ENCODE data around the gene ZBTB44.

The ZBTB44 gene

GRCh38 chr11:130216591-130217132 is 98.1 kb downstream of the ZBTB44 start:
- no peaks in the 10 kb centered on the region for H3K9me3 ChIP-seq (ENCODE audit: low read length)
- H3F3A ChIP-seq (ENCODE audit: insufficient read depth, low read length), result no peaks in the 10 kb centered on the region
- H3K4me1 ChIP-seq (ENCODE audit: insufficient read depth, low read length, severe bottlenecking), result peaks cover 6% of the 10 kb centered on the region
- no peaks in the 10 kb centered on the region for H3K79me2 ChIP-seq (ENCODE audit: insufficient read depth, low read length)
- H3K27ac ChIP-seq (ENCODE audit: low read depth, low read length, poor library complexity, severe bottlenecking), result no peak overlapping the region
- no peak for TF ChIP-seq CTCF (IDR thresholded peaks at IDR 0.05; ENCODE audit: low read length)
- no peak for TF ChIP-seq EZH2 (IDR thresholded peaks at IDR 0.05; ENCODE audit: borderline replicate concordance, low read length)
- no peak overlapping the region for H3K4me3 ChIP-seq (ENCODE audit: low read depth, low read length, poor library complexity, severe bottlenecking)
- H3K9me2 ChIP-seq (ENCODE audit: low read depth, low read length), result no peaks in the 10 kb centered on the region
- no peaks in the 10 kb centered on the region for H4K20me1 ChIP-seq (ENCODE audit: insufficient read depth, low read length)
- H2AFZ ChIP-seq (ENCODE audit: low read length), result no peak overlapping the region
- H3K36me3 ChIP-seq (ENCODE audit: insufficient read depth, low read length), result peaks cover 24% of the 10 kb centered on the region
- no peaks in the 10 kb centered on the region for H3K27me3 ChIP-seq (ENCODE audit: insufficient read depth, low read length)
- no peak overlapping the region for H3K9ac ChIP-seq (ENCODE audit: low read length)
- H3K4me2 ChIP-seq (ENCODE audit: low read length), result no peak overlapping the region

GRCh38 chr11:130216221-130216550 is 98.5 kb downstream of the ZBTB44 start:
- H3K27ac ChIP-seq (ENCODE audit: low read depth, low read length, poor library complexity, severe bottlenecking), result no peak overlapping the region

GRCh38 chr11:130215531-130216220 is 99.0 kb downstream of the ZBTB44 start:
- Histone ChIP-seq H2AFZ (ENCODE audit: low read length) (no peak overlapping the region), H3F3A (ENCODE audit: insufficient read depth, low read length) (no peaks in the 10 kb centered on the region), H3K27me3 (ENCODE audit: insufficient read depth, low read length) (no peaks in the 10 kb centered on the region), H3K9me3 (ENCODE audit: low read length) (no peaks in the 10 kb centered on the region), H3K79me2 (ENCODE audit: insufficient read depth, low read length) (no peaks in the 10 kb centered on the region), H3K4me2 (ENCODE audit: low read length) (no peak overlapping the region), H3K27ac (ENCODE audit: low read depth, low read length, poor library complexity, severe bottlenecking) (no peak overlapping the region), H3K4me1 (ENCODE audit: insufficient read depth, low read length, severe bottlenecking) (peaks cover 6% of the 10 kb centered on the region), H3K4me3 (ENCODE audit: low read depth, low read length, poor library complexity, severe bottlenecking) (no peak overlapping the region), H3K9me2 (ENCODE audit: low read depth, low read length) (no peaks in the 10 kb centered on the region), H3K9ac (ENCODE audit: low read length) (no peak overlapping the region), H4K20me1 (ENCODE audit: insufficient read depth, low read length) (no peaks in the 10 kb centered on the region), H3K36me3 (ENCODE audit: insufficient read depth, low read length) (peaks cover 30% of the 10 kb centered on the region)
- TF ChIP-seq EZH2 (IDR thresholded peaks at IDR 0.05; ENCODE audit: borderline replicate concordance, low read length) (no peak), CTCF (IDR thresholded peaks at IDR 0.05; ENCODE audit: low read length) (no peak)

More at GRCh38 chr11:130216221-130216550, 98.5 kb downstream of the ZBTB44 start:
- no peaks in the 10 kb centered on the region for H3K9me2 ChIP-seq (ENCODE audit: low read depth, low read length)
- no peak overlapping the region for H3K9ac ChIP-seq (ENCODE audit: low read length)
- H3K4me3 ChIP-seq (ENCODE audit: low read depth, low read length, poor library complexity, severe bottlenecking), result no peak overlapping the region
- TF ChIP-seq EZH2 (IDR thresholded peaks at IDR 0.05; ENCODE audit: borderline replicate concordance, low read length) (no peak), CTCF (IDR thresholded peaks at IDR 0.05; ENCODE audit: low read length) (no peak)
- H4K20me1 ChIP-seq (ENCODE audit: insufficient read depth, low read length), result no peaks in the 10 kb centered on the region
- H3K27me3 ChIP-seq (ENCODE audit: insufficient read depth, low read length), result no peaks in the 10 kb centered on the region
- H3K4me1 ChIP-seq (ENCODE audit: insufficient read depth, low read length, severe bottlenecking), result peaks cover 6% of the 10 kb centered on the region
- H3K36me3 ChIP-seq (ENCODE audit: insufficient read depth, low read length), result peaks cover 29% of the 10 kb centered on the region
- no peaks in the 10 kb centered on the region for H3F3A ChIP-seq (ENCODE audit: insufficient read depth, low read length)
- H3K9me3 ChIP-seq (ENCODE audit: low read length), result no peaks in the 10 kb centered on the region
- H2AFZ ChIP-seq (ENCODE audit: low read length), result no peak overlapping the region
- H3K4me2 ChIP-seq (ENCODE audit: low read length), result no peak overlapping the region
- H3K79me2 ChIP-seq (ENCODE audit: insufficient read depth, low read length), result no peaks in the 10 kb centered on the region
